Nephron progenitor cell (in vitro differentiated cells): Measurements from ENCODE around the gene ANKRD63.

Source experiments
- DNase-seq: peaks from one replicate; pipeline ENCODE4 v3.0.0; 2021
- H3K27ac Mint-ChIP-seq: 2 replicates; pipeline ENCODE4 v1.8.0; 2021; ENCODE audit warnings: mild to moderate bottlenecking, moderate library complexity, mixed read lengths
- H3K27me3 Mint-ChIP-seq: 2 replicates; pipeline ENCODE4 v1.8.0; 2021; ENCODE audit warnings: mild to moderate bottlenecking, low read depth, mixed read lengths; ENCODE audit not compliant: poor library complexity
- H3K36me3 Mint-ChIP-seq: 2 replicates; pipeline ENCODE4 v1.8.0; 2021; ENCODE audit warnings: low read depth, mixed read lengths
- H3K4me1 Mint-ChIP-seq: 2 replicates; pipeline ENCODE4 v1.8.0; 2021; ENCODE audit warnings: mixed read lengths
- H3K4me3 Mint-ChIP-seq: 2 replicates; pipeline ENCODE4 v1.8.0; 2021; ENCODE audit warnings: mild to moderate bottlenecking, moderate library complexity, mixed read lengths
- H3K9me3 Mint-ChIP-seq: 2 replicates; pipeline ENCODE4 v1.8.0; 2021; ENCODE audit warnings: mild to moderate bottlenecking, moderate library complexity, mixed read lengths
- TF ChIP-seq, protein P1 (sequence below): fragments of 200-600 bp; sonication (generic); IDR thresholded peaks from 2 replicates; pipeline ENCODE4 v1.5.0; 2021; ENCODE audit warnings: antibody characterized with exemption

The ANKRD63 gene

DNA sequence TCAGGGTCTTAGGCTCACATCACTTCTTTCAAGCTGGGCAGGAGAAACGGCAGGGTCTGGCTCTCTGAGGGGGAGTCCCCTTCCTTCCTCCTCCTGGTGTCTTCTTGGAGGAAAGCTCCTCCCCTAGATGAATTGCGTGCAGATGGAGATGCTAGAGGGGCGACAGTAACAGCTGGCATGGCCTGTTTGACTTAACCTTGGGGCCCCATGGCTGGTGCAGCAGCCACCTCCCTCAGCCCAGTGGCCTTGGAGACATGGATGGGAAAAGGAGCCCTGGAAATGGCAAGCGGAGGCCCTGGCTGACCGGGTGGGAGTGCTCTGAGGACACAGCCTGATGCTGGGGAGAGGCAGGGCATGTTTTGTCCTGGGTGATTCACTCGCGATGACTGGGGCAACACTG is 23.8 kb downstream of the ANKRD63 start:
- Mint-ChIP-seq H3K27me3 (peaks cover 25% of the 10 kb centered on the region), H3K27ac (no peak overlapping the region)
- DNase-seq: no peak

DNA sequence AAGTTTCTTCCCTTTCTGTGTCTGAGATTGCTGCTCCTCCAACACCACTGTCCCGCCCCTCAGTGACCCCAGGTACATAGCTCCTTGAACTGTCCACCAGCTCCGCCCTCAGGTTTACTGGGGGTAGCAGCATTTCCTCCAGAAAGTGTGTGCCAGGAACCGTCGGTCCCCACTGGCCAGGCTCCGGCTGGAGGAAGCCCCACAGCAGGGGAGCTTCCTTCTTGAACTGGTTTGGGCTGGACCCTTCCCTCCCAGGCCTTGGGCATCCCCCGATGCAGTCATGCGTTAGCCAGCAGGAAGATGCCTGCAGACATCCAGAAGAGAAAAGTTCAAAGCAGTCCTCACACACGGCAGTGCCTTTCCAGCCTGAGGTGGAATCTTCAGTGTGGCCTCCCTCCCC is 24.3 kb downstream of the ANKRD63 start:
- TF ChIP-seq, protein P1, sequence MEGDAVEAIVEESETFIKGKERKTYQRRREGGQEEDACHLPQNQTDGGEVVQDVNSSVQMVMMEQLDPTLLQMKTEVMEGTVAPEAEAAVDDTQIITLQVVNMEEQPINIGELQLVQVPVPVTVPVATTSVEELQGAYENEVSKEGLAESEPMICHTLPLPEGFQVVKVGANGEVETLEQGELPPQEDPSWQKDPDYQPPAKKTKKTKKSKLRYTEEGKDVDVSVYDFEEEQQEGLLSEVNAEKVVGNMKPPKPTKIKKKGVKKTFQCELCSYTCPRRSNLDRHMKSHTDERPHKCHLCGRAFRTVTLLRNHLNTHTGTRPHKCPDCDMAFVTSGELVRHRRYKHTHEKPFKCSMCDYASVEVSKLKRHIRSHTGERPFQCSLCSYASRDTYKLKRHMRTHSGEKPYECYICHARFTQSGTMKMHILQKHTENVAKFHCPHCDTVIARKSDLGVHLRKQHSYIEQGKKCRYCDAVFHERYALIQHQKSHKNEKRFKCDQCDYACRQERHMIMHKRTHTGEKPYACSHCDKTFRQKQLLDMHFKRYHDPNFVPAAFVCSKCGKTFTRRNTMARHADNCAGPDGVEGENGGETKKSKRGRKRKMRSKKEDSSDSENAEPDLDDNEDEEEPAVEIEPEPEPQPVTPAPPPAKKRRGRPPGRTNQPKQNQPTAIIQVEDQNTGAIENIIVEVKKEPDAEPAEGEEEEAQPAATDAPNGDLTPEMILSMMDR: no peak
- Mint-ChIP-seq H3K9me3 (no peaks in the 10 kb centered on the region), H3K27ac (no peak overlapping the region), H3K36me3 (no peaks in the 10 kb centered on the region), H3K4me1 (peaks cover 64% of the 10 kb centered on the region), H3K4me3 (no peak overlapping the region), H3K27me3 (peaks cover 30% of the 10 kb centered on the region)
- no peak for DNase-seq

More for the DNA sequence above, 23.8 kb downstream of the ANKRD63 start:
- Mint-ChIP-seq H3K4me1 (peaks cover 69% of the 10 kb centered on the region), H3K9me3 (no peaks in the 10 kb centered on the region), H3K36me3 (no peaks in the 10 kb centered on the region), H3K4me3 (no peak overlapping the region)
- TF ChIP-seq, protein P1: no peak

DNA sequence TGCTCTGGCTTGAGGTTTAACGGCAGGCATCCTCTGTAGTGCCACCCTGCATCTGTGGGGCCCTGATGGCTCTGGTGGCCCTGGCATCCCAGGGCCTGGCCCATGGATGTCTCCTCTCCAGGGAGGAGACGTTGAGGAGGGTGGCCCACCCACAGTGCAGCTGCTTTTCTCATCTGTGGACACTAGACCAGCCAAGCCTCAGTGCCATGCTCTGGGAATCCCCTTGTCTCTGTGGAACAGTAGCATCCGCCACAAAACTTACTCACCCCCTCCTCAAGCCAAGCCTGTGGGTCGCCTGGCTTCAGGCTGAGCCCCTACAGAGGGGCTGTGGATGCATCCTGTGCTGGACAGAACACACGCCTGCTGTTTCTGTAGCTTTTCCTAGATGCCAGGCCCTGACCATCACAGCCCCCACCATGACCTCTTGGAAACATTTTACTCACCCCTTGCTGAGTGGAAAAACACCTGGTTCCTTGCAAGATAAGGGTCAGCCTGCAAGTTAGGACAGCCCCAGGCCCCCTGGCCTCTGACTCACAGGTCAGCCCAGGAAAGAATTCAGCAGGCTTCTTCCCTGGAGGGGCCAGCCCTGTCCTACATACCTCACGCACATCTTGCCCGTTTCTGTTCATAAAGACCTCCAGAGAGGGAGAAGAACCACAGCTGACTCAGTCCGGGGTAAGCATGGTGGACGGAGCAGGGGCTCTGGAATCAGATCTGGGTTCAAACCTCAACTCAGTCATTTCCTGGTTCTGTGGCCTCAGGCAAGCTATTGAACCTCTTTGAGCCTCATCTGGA is 25.0 kb downstream of the ANKRD63 start:
- Mint-ChIP-seq H3K36me3 (no peaks in the 10 kb centered on the region), H3K27ac (no peak overlapping the region), H3K4me1 (peaks cover 62% of the 10 kb centered on the region), H3K27me3 (peaks cover 37% of the 10 kb centered on the region), H3K9me3 (no peaks in the 10 kb centered on the region), H3K4me3 (no peak overlapping the region)
- TF ChIP-seq, protein P1: no peak
- no peak for DNase-seq

DNA sequence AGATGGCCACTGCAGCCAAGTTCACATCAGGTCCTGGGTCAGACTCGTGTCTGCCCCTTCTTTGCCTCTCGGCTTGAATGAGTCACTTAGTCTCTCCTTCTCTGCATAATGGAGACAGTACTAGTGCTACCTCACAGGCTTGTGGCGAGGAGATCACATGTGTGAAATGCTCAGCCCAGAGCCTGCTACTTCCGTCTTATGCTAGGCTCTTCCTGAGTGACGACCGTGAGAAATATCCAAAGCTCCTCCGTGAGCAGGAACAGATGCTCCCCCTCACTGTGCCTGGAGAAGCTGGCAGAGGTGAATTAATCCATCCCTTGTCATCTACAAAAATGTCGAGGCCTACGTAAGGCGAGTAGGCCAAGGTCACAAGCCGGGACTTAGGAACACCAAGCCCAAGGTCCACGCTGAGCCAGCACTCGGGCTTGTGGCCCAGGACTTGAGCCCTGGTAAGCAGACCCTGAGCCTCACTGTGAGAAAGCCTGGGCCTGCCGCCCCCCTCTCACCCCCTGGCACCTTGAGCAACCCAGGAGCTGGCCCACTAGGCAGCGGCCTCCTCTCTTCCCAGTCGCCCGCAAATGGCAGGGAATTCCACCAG is 26.1 kb downstream of the ANKRD63 start:
- Mint-ChIP-seq H3K9me3 (no peaks in the 10 kb centered on the region), H3K27ac (no peak overlapping the region), H3K36me3 (no peaks in the 10 kb centered on the region), H3K4me3 (no peak overlapping the region), H3K27me3 (peaks cover 44% of the 10 kb centered on the region), H3K4me1 (peaks cover 54% of the 10 kb centered on the region)
- no peak for DNase-seq
- TF ChIP-seq, protein P1: no peak

DNA sequence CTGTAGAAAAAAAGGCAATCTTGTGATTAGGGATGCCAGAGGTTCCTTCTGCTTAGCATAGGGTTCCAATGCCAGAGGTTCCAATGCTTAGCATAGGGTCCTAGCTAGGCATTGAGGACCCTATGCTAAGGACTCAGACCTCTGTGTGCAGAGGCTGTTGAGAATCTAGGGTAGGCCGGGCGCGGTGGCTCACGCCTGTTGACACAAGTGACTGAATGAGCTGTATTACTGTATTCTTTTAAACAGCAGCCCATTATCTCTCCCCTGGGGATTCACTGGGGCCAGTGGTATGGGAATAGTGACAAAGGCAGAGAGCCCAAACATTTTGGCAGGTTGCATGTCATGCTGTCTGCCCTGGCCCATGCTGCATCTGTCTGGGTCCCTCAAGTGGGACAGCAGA is 27.8 kb downstream of the ANKRD63 start:
- no peak overlapping the region for H3K4me3 Mint-ChIP-seq
- peaks cover 59% of the 10 kb centered on the region for H3K4me1 Mint-ChIP-seq
- no peaks in the 10 kb centered on the region for H3K36me3 Mint-ChIP-seq
- DNase-seq: no peak
- peaks cover 61% of the 10 kb centered on the region for H3K27me3 Mint-ChIP-seq
- no peaks in the 10 kb centered on the region for H3K9me3 Mint-ChIP-seq
- TF ChIP-seq, protein P1: no peak
- no peak overlapping the region for H3K27ac Mint-ChIP-seq
